ENCODE measurements around the gene UBE2I. TPM values are rescaled to one million over a fixed set of nuclear protein-coding genes. Genes with fewer than 3 reads are reported as not detected.

The UBE2I gene
- total RNA-seq, 1 experiment from 2014 or later: 71.3 TPM

- Histone ChIP-seq H3K4me3 (ENCODE audit: low read length) (no peak overlapping the region), H2AFZ (ENCODE audit: low read length) (no peak overlapping the region), H3K36me3 (ENCODE audit: low read depth, low read length) (no peaks in the 10 kb centered on the region), H3F3A (ENCODE audit: low read length, unreplicated experiment) (no peaks in the 10 kb centered on the region), H3K4me1 (ENCODE audit: insufficient read depth, low read length) (peaks cover 12% of the 10 kb centered on the region; the same call in 1 of the 2 replicates), H3K9ac (ENCODE audit: low read length) (no peak overlapping the region), H4K20me1 (ENCODE audit: low read length) (no peaks in the 10 kb centered on the region), H3K4me2 (ENCODE audit: low read length) (no peak overlapping the region), H3K27me3 (ENCODE audit: low read length) (no peaks in the 10 kb centered on the region), H3K9me3 (ENCODE audit: low read length) (no peaks in the 10 kb centered on the region), H3K9me2 (replicated peaks; ENCODE audit: low read length) (no peaks in the 10 kb centered on the region), H3K27ac (ENCODE audit: low read length) (no peak overlapping the region), H3K79me2 (ENCODE audit: low read length) (no peaks in the 10 kb centered on the region)
- no TSS peak for BruUV-seq (replicated peaks)
- ATAC-seq (no peak), DNase-seq (no peak)
- CTCF ChIA-PET: no interaction called here
- TF ChIP-seq, protein P1, sequence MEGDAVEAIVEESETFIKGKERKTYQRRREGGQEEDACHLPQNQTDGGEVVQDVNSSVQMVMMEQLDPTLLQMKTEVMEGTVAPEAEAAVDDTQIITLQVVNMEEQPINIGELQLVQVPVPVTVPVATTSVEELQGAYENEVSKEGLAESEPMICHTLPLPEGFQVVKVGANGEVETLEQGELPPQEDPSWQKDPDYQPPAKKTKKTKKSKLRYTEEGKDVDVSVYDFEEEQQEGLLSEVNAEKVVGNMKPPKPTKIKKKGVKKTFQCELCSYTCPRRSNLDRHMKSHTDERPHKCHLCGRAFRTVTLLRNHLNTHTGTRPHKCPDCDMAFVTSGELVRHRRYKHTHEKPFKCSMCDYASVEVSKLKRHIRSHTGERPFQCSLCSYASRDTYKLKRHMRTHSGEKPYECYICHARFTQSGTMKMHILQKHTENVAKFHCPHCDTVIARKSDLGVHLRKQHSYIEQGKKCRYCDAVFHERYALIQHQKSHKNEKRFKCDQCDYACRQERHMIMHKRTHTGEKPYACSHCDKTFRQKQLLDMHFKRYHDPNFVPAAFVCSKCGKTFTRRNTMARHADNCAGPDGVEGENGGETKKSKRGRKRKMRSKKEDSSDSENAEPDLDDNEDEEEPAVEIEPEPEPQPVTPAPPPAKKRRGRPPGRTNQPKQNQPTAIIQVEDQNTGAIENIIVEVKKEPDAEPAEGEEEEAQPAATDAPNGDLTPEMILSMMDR (conservative IDR thresholded peaks at IDR 0.05; ENCODE audit: low read depth, low read length): no peak
- TF ChIP-seq EZH2phosphoT487 (IDR thresholded peaks at IDR 0.05; ENCODE audit: borderline replicate concordance, low read length) (no peak), EZH2 (IDR thresholded peaks at IDR 0.05; ENCODE audit: low read length, unreplicated experiment) (no peak)
- POLR2A ChIA-PET (ENCODE audit: unreplicated experiment): no interaction called here
- intact Hi-C loops (cut with micrococcal nuclease): no loop called here
These were observed 26.0 kb downstream of the UBE2I start for GRCh38 chr16:1335211-1335971.

DNA sequence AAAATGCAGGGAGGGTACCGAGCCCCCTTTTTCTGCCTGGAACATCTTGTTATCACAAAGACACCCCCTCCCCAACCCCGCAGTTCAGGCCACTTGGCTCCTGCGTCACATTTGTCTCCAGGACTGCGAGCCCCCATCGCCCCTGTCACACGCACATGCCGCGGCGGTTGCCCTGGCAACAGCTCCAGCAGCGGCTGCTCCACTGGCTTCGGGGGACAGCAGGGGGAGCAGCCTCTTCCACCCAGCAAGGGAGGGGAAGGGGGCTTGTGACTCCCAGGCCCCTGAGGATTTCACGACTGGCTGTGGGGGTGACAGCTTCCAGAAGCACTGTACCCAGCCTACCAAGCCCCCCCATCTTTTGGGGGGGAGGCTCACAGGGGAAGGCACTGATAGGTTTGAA lies 26.6 kb downstream of the UBE2I start:
- no peaks in the 10 kb centered on the region for H3K27me3 ChIP-seq (ENCODE audit: low read length)
- ChIA-PET CTCF (no interaction called here), POLR2A (ENCODE audit: unreplicated experiment) (no interaction called here)
- H2AFZ ChIP-seq (ENCODE audit: low read length): no peak overlapping the region
- BruUV-seq (replicated peaks): no TSS peak
- no peak overlapping the region for H3K4me2 ChIP-seq (ENCODE audit: low read length)
- intact Hi-C loops (cut with micrococcal nuclease): no loop called here
- no peaks in the 10 kb centered on the region for H3K9me3 ChIP-seq (ENCODE audit: low read length)
- no peak overlapping the region for H3K27ac ChIP-seq (ENCODE audit: low read length)
- TF ChIP-seq EZH2phosphoT487 (IDR thresholded peaks at IDR 0.05; ENCODE audit: borderline replicate concordance, low read length): no peak
- TF ChIP-seq EZH2 (IDR thresholded peaks at IDR 0.05; ENCODE audit: low read length, unreplicated experiment): no peak
- TF ChIP-seq, protein P1 (conservative IDR thresholded peaks at IDR 0.05; ENCODE audit: low read depth, low read length): no peak
- no peaks in the 10 kb centered on the region for H3K36me3 ChIP-seq (ENCODE audit: low read depth, low read length)
- H3K4me3 ChIP-seq (ENCODE audit: low read length): no peak overlapping the region
- H3F3A ChIP-seq (ENCODE audit: low read length, unreplicated experiment): no peaks in the 10 kb centered on the region
- no peaks in the 10 kb centered on the region for H4K20me1 ChIP-seq (ENCODE audit: low read length)
- ATAC-seq (no peak), DNase-seq (no peak)
- no peaks in the 10 kb centered on the region for H3K79me2 ChIP-seq (ENCODE audit: low read length)
- H3K9me2 ChIP-seq (replicated peaks; ENCODE audit: low read length): no peaks in the 10 kb centered on the region
- H3K9ac ChIP-seq (ENCODE audit: low read length): no peak overlapping the region
- H3K4me1 ChIP-seq (ENCODE audit: insufficient read depth, low read length): peaks cover 12% of the 10 kb centered on the region; the same call in 1 of the 2 replicates

GRCh38 chr16:1336619-1337018 lies 27.2 kb downstream of the UBE2I start:
- no peak for ATAC-seq
- ChIA-PET CTCF (no interaction called here), POLR2A (ENCODE audit: unreplicated experiment) (no interaction called here)
- Histone ChIP-seq H3K4me3 (ENCODE audit: low read length) (no peak overlapping the region), H4K20me1 (ENCODE audit: low read length) (no peaks in the 10 kb centered on the region), H3K79me2 (ENCODE audit: low read length) (no peaks in the 10 kb centered on the region), H3K9me3 (ENCODE audit: low read length) (no peaks in the 10 kb centered on the region), H3K27me3 (ENCODE audit: low read length) (no peaks in the 10 kb centered on the region), H2AFZ (ENCODE audit: low read length) (no peak overlapping the region), H3K36me3 (ENCODE audit: low read depth, low read length) (no peaks in the 10 kb centered on the region), H3F3A (ENCODE audit: low read length, unreplicated experiment) (no peaks in the 10 kb centered on the region), H3K9me2 (replicated peaks; ENCODE audit: low read length) (no peaks in the 10 kb centered on the region), H3K9ac (ENCODE audit: low read length) (no peak overlapping the region), H3K4me2 (ENCODE audit: low read length) (no peak overlapping the region), H3K27ac (ENCODE audit: low read length) (no peak overlapping the region), H3K4me1 (ENCODE audit: insufficient read depth, low read length) (peaks cover 9% of the 10 kb centered on the region; the same call in 1 of the 2 replicates)
- TF ChIP-seq EZH2 (IDR thresholded peaks at IDR 0.05; ENCODE audit: low read length, unreplicated experiment) (no peak), EZH2phosphoT487 (IDR thresholded peaks at IDR 0.05; ENCODE audit: borderline replicate concordance, low read length) (no peak)
- TF ChIP-seq, protein P1 (conservative IDR thresholded peaks at IDR 0.05; ENCODE audit: low read depth, low read length): no peak
- intact Hi-C loops (cut with micrococcal nuclease): no loop called here
- no peak for DNase-seq
- no TSS peak for BruUV-seq (replicated peaks)

All from PC-3 (cell line).